ENCODE data around the gene KIRREL3.

The KIRREL3 gene

DNA sequence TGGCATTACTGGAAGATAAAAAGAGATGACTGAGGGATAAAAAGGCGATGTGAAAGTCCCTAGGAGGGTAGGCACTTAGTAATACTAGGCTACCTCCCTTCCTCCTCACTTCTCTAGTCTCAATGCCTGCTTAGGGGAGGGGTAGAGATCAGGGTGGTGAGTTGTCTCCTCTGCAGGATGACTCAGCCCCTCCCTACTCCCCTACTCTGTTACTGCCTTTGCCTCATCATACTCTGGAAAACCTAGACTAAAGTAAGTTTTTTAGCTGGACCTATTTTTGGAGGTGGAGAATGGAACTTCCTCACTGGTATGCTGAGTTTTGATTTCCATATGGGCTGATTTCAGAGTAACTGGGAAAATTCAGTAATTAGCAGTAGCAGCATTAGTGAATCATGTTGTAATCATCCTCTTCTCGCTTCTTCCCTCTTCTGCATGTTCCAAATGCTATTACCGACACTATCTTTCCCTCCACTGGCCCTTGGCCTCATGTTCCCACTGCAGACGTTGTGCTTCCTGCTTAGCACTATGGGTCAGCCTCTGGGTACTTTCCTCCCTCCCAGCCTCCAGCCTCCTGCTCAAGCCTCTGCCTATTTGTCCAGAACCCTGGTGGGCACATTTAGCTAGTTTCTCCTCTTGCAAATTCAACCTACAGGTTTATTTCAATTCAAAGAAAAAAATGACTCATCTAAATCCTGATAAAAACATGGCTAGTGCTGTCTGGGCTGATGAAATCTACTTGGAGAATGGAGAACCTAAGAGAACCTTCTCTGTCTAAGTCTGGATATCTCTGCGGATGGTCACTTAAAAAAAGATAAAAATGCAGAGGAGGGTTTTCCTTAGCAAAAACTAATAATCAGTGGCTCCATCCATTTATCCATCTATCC, 363.4 kb downstream of the KIRREL3 start:
- Histone ChIP-seq H4K20me1 (ENCODE audit: insufficient read depth) (no peaks in the 10 kb centered on the region), H3K4me1 (ENCODE audit: low read depth, poor library complexity, severe bottlenecking) (no peaks in the 10 kb centered on the region), H2AFZ (ENCODE audit: low read depth) (no peak overlapping the region), H3K4me2 (no peak overlapping the region), H3K79me2 (ENCODE audit: insufficient read depth, low read depth) (no peaks in the 10 kb centered on the region), H3K36me3 (ENCODE audit: insufficient read depth) (no peaks in the 10 kb centered on the region), H3K9ac (no peak overlapping the region), H3K4me3 (IDR thresholded peaks at IDR 0.05; ENCODE audit: insufficient read depth, low read depth, low read length) (no peak overlapping the region), H3K27ac (no peak overlapping the region), H3K27me3 (ENCODE audit: insufficient read depth, low read depth) (no peaks in the 10 kb centered on the region)
- TF ChIP-seq, protein P1, sequence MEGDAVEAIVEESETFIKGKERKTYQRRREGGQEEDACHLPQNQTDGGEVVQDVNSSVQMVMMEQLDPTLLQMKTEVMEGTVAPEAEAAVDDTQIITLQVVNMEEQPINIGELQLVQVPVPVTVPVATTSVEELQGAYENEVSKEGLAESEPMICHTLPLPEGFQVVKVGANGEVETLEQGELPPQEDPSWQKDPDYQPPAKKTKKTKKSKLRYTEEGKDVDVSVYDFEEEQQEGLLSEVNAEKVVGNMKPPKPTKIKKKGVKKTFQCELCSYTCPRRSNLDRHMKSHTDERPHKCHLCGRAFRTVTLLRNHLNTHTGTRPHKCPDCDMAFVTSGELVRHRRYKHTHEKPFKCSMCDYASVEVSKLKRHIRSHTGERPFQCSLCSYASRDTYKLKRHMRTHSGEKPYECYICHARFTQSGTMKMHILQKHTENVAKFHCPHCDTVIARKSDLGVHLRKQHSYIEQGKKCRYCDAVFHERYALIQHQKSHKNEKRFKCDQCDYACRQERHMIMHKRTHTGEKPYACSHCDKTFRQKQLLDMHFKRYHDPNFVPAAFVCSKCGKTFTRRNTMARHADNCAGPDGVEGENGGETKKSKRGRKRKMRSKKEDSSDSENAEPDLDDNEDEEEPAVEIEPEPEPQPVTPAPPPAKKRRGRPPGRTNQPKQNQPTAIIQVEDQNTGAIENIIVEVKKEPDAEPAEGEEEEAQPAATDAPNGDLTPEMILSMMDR (conservative IDR thresholded peaks at IDR 0.05; ENCODE audit: low read depth, low read length) = no peak

GRCh38 chr11:126635511-126635910, 365.1 kb downstream of the KIRREL3 start:
- TF ChIP-seq, protein P1 (conservative IDR thresholded peaks at IDR 0.05; ENCODE audit: low read depth, low read length) = no peak
- no peaks in the 10 kb centered on the region for H3K79me2 ChIP-seq (ENCODE audit: insufficient read depth, low read depth)
- H3K4me3 ChIP-seq (IDR thresholded peaks at IDR 0.05; ENCODE audit: insufficient read depth, low read depth, low read length) = no peak overlapping the region
- H2AFZ ChIP-seq (ENCODE audit: low read depth) = no peak overlapping the region
- H3K4me1 ChIP-seq (ENCODE audit: low read depth, poor library complexity, severe bottlenecking) = no peaks in the 10 kb centered on the region
- H4K20me1 ChIP-seq (ENCODE audit: insufficient read depth) = no peaks in the 10 kb centered on the region
- H3K27me3 ChIP-seq (ENCODE audit: insufficient read depth, low read depth) = no peaks in the 10 kb centered on the region
- H3K4me2 ChIP-seq = no peak overlapping the region
- H3K27ac ChIP-seq = no peak overlapping the region
- no peaks in the 10 kb centered on the region for H3K36me3 ChIP-seq (ENCODE audit: insufficient read depth)
- H3K9ac ChIP-seq = no peak overlapping the region

DNA sequence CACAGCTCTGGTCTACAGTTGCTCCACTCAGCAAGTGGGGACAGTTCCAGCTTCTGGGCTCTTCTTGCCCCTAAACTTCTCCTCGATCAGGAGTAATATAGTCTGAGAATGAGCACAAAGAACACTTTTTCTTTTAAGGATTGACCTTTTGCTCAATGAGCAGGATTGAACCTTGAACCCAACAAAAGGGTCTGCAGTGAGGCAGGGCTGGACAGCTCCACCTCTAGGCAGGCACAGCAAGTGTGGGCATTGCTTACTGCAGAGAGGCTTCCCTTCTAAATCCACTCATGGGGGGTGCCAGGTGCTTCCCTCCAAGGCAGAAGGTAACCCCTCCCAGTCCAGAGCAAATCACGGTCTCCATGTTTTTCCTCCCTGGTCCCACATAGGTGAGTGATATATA, 365.6 kb downstream of the KIRREL3 start:
- H3K4me1 ChIP-seq (ENCODE audit: low read depth, poor library complexity, severe bottlenecking) = no peaks in the 10 kb centered on the region
- H3K4me2 ChIP-seq = no peak overlapping the region
- no peaks in the 10 kb centered on the region for H3K27me3 ChIP-seq (ENCODE audit: insufficient read depth, low read depth)
- TF ChIP-seq, protein P1 (conservative IDR thresholded peaks at IDR 0.05; ENCODE audit: low read depth, low read length) = no peak
- H4K20me1 ChIP-seq (ENCODE audit: insufficient read depth) = no peaks in the 10 kb centered on the region
- no peak overlapping the region for H3K27ac ChIP-seq
- no peaks in the 10 kb centered on the region for H3K36me3 ChIP-seq (ENCODE audit: insufficient read depth)
- H3K4me3 ChIP-seq (IDR thresholded peaks at IDR 0.05; ENCODE audit: insufficient read depth, low read depth, low read length) = no peak overlapping the region
- H3K9ac ChIP-seq = no peak overlapping the region
- H3K79me2 ChIP-seq (ENCODE audit: insufficient read depth, low read depth) = no peaks in the 10 kb centered on the region
- H2AFZ ChIP-seq (ENCODE audit: low read depth) = no peak overlapping the region

DNA sequence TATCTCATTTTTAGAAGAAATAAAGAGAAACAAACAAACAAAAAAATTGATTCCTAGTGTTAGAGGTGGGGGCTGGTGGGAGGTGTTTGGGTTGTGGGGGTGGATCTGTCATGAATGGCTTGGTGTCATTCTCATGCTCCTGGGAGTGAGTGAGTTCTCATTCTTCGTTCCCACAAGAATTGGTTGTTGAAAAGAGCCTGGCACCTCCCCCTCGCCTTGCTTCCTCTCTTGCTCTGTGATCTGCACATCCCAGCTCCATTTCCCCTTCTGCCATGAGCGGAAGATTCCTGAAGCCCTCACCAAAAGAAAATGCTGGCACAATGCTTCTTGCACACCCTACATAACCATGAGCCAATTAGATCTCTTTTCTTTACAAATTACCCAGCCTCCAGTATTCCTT, 367.2 kb downstream of the KIRREL3 start:
- H3K9ac ChIP-seq = no peak overlapping the region
- H2AFZ ChIP-seq (ENCODE audit: low read depth) = no peak overlapping the region
- H3K4me1 ChIP-seq (ENCODE audit: low read depth, poor library complexity, severe bottlenecking) = no peaks in the 10 kb centered on the region
- H3K36me3 ChIP-seq (ENCODE audit: insufficient read depth) = no peaks in the 10 kb centered on the region
- TF ChIP-seq, protein P1 (conservative IDR thresholded peaks at IDR 0.05; ENCODE audit: low read depth, low read length) = no peak
- H3K79me2 ChIP-seq (ENCODE audit: insufficient read depth, low read depth) = no peaks in the 10 kb centered on the region
- no peak overlapping the region for H3K27ac ChIP-seq
- H3K4me3 ChIP-seq (IDR thresholded peaks at IDR 0.05; ENCODE audit: insufficient read depth, low read depth, low read length) = no peak overlapping the region
- H3K4me2 ChIP-seq = no peak overlapping the region
- no peaks in the 10 kb centered on the region for H4K20me1 ChIP-seq (ENCODE audit: insufficient read depth)
- H3K27me3 ChIP-seq (ENCODE audit: insufficient read depth, low read depth) = no peaks in the 10 kb centered on the region
